Gastroesophageal sphincter (tissue), 3 donors: Measurements from ENCODE around the gene ABTB2.

Source experiments
- CTCF ChIP-seq, 4 experiments: fragments of 200-600 bp in 2 of 4; fragments of 450-650 bp in 2 of 4; sonication (generic) in 1 of 4; IDR thresholded peaks; one replicate each; pipeline ENCODE4 v1.5.1; 2017 to 2019; ENCODE audit warnings: antibody characterized with exemption in 4 of 4, mild to moderate bottlenecking in 2 of 4, moderate library complexity in 2 of 4
- POLR2AphosphoS5 ChIP-seq: sonication (generic); formaldehyde crosslinking; IDR thresholded peaks from one replicate; pipeline ENCODE4 v1.6.1; 2017; ENCODE audit warnings: antibody characterized with exemption

DNA sequence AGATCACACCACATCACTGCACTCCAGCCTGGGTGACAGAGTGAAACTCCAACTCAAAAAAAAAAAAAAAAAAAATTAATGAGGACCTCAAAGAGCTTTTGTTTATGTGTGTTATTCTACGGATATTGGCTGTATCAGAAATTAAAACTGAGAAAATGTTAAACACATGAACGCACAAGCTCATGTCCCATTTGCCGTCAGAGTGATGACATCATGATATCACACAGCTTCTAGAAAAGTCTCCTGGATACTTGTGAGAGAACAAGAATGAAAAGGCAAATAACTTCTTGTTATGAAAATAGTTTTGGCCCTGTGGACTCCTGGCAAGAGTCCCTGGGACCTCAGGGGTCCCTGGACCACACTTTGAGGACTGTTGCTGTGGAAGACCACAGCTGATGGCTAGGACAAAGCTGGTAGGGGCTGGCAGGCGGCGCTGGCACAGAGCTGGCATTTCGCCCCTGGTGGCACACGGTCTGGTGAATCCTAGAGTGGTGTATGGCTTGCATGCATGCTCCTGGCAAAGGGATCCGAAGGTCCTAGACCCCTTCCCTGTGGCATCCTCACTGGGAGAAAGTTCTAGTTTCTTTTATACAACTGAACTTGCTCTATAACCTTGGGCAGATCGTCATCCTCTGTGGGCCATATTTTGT is 178.7 kb downstream of the ABTB2 start:
- TF ChIP-seq CTCF (IDR thresholded peaks at IDR 0.05), result no peak
- no peak for TF ChIP-seq POLR2AphosphoS5
